Measurements from ENCODE around the gene LARP7. TPM values are rescaled to one million over a fixed set of nuclear protein-coding genes. Genes with fewer than 3 reads are reported as not detected.
"Not testable (repeated sequence)": the region's sequence is repeated elsewhere in the genome, so short reads cannot be mapped to it uniquely, and the experiment has no call there.

The LARP7 gene
- total RNA-seq, 1 experiment from 2014 or later, result 50.0 TPM

GRCh38 chr4:112705891-112706839, 69.2 kb downstream of the LARP7 start:
- in situ Hi-C loops (cut with HindIII; ENCODE audit: low sequenced_read_pairs), result not testable (repeated sequence)
- peak; percentile 56 for DNase-seq (ENCODE audit: low spot score)

GRCh38 chr4:112706840-112707207, 69.9 kb downstream of the LARP7 start:
- in situ Hi-C loops (cut with HindIII; ENCODE audit: low sequenced_read_pairs), result no loop called here

More at GRCh38 chr4:112706840-112707207, 69.9 kb downstream of the LARP7 start:
- no peak for DNase-seq (ENCODE audit: low spot score)

Other genes with a start within 250 kb of the LARP7 start
- gene NEUROG2, start 121.0 kb upstream of the LARP7 start, total RNA-seq (2014; rRNA removed; shearing (Covaris generic)), result not detected in 2 replicates
- gene ZGRF1, start 234 bp upstream of the LARP7 start, total RNA-seq (2014; rRNA removed; shearing (Covaris generic)), result 5.4 and 9.2 TPM in 2 replicates